C4-2B (cell line): ENCODE measurements around the gene TRAPPC4.

Source experiments
- ZFX ChIP-seq: fragments of 450-650 bp; IDR thresholded peaks from 2 replicates; pipeline ENCODE4 v1.6.1; 2017
- TF ChIP-seq, protein P1 (sequence below): fragments of 450-650 bp; conservative IDR thresholded peaks from 2 replicates; pipeline ENCODE4 v1.5.1; 2017; ENCODE audit warnings: mild to moderate bottlenecking

- TF ChIP-seq, protein P1, sequence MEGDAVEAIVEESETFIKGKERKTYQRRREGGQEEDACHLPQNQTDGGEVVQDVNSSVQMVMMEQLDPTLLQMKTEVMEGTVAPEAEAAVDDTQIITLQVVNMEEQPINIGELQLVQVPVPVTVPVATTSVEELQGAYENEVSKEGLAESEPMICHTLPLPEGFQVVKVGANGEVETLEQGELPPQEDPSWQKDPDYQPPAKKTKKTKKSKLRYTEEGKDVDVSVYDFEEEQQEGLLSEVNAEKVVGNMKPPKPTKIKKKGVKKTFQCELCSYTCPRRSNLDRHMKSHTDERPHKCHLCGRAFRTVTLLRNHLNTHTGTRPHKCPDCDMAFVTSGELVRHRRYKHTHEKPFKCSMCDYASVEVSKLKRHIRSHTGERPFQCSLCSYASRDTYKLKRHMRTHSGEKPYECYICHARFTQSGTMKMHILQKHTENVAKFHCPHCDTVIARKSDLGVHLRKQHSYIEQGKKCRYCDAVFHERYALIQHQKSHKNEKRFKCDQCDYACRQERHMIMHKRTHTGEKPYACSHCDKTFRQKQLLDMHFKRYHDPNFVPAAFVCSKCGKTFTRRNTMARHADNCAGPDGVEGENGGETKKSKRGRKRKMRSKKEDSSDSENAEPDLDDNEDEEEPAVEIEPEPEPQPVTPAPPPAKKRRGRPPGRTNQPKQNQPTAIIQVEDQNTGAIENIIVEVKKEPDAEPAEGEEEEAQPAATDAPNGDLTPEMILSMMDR = no peak
- no peak for TF ChIP-seq ZFX
These were observed 16.2 kb downstream of the TRAPPC4 start for GRCh38 chr11:119034813-119035212.
